Measurements from ENCODE around the gene AGMAT. TPM values are rescaled to one million over a fixed set of nuclear protein-coding genes. Genes with fewer than 3 reads are reported as not detected.

Gene AGMAT
- total and polyA plus RNA-seq, 2 of the 13 experiments (the other 11 are each of a cell fraction or from before 2014, with no cell fraction given) = 59.1 to 174 TPM

DNA sequence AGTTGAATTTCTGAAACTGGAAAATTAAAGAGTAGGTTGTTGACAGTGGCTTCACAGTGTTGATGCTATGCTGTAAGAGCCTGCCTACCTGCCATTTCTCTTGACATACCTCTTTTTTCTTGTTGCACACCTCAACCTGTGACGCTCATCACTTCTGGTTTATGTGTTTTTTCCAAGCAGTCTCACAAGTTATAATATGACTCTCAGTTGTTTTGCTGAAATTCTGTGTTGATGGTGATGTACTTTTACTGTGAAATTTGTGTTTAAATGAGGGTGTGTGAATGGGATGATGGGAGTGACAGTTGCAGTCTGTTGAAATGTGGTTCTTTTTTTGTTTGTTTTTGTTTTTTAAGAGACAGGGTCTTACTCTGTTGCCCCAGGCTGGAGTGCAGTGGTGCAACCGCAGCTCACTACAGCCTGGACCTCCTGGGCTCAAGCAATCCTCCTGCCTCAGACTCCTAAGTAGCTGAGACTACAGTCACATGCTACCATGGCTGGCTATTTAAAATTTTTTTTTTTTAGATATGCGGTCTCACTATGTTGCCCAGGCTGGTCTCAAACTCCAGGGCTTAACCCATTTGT is 39.4 kb upstream of the AGMAT start:
- Histone ChIP-seq H3K9ac (ENCODE audit: insufficient read depth, low read depth, low read length) (no peak overlapping the region), H3K79me2 (ENCODE audit: insufficient read depth, low read length) (peaks cover 97% of the 10 kb centered on the region), H2AFZ (ENCODE audit: low read length) (no peak overlapping the region), H3K4me1 (ENCODE audit: insufficient read depth, low read length) (peaks cover 79% of the 10 kb centered on the region), H4K20me1 (ENCODE audit: insufficient read depth, low read length) (peaks cover 92% of the 10 kb centered on the region), H3K36me3 (replicated peaks in 1 of 2; ENCODE audit: control insufficient read depth in 1 of 2, insufficient read depth in 2 of 2, low read length in 2 of 2) (peaks cover 11 to 44% of the 10 kb centered on the region in 2 experiments), H3K4me3 (replicated peaks in 1 of 3; ENCODE audit: insufficient read depth in 1 of 3, low read depth in 2 of 3, low read length in 3 of 3) (no peak overlapping the region; a peak in 1 of 6 replicates), H3K4me2 (ENCODE audit: low read depth, low read length) (peak overlapping the region; percentile 33; the same call in 1 of the 2 replicates), H3K27me3 (ENCODE audit: control insufficient read depth in 1 of 2, insufficient read depth in 2 of 2, low read length in 2 of 2) (no peaks in the 10 kb centered on the region), H3K27ac (ENCODE audit: extremely low read length, insufficient read depth, low read length) (no peak overlapping the region), H3K9me3 (ENCODE audit: low read length) (no peaks in the 10 kb centered on the region)
- CTCF ChIA-PET (ENCODE audit: low intra/inter-chr PET ratio, low total read pairs) = no interaction called here
- DNase-seq (ENCODE audit: low spot score) (no peak), ATAC-seq (no peak), FAIRE-seq (no peak)
- in situ Hi-C loops (cut with HindIII; ENCODE audit: extremely low pct_ligation_motif_present, low pct_unique_long_range_greater_than_20kb) = no loop called here
- POLR2A ChIA-PET = interaction anchor here (1.1 kb wide), 1 partner anchor 9 kb away, joined by 3 read pairs; no protein-coding TSS in a partner anchor
- BruUV-seq (replicated peaks) = no TSS peak
- intact Hi-C loops (cut with micrococcal nuclease; ENCODE audit: unreplicated experiment) = loop anchor here (10.0 kb wide), 1 partner anchor 61 kb away; the partner anchor contains the start of gene PLEKHM2
- 84% methylated on average over 3 of the region's 3 CpGs for WGBS (ENCODE audit: low lambda C conversion rate)
- TF ChIP-seq ZNF770 (CRISPR knock-in tag; IDR thresholded peaks at IDR 0.05) = peak; percentile 71
- no peak for TF ChIP-seq FOXO1 (CRISPR knock-in tag; IDR thresholded peaks at IDR 0.05)
- TF ChIP-seq, protein P1, sequence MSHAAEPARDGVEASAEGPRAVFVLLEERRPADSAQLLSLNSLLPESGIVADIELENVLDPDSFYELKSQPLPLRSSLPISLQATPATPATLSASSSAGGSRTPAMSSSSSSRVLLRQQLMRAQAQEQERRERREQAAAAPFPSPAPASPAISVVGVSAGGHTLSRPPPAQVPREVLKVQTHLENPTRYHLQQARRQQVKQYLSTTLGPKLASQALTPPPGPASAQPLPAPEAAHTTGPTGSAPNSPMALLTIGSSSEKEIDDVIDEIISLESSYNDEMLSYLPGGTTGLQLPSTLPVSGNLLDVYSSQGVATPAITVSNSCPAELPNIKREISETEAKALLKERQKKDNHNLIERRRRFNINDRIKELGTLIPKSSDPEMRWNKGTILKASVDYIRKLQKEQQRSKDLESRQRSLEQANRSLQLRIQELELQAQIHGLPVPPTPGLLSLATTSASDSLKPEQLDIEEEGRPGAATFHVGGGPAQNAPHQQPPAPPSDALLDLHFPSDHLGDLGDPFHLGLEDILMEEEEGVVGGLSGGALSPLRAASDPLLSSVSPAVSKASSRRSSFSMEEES (CRISPR knock-in tag; IDR thresholded peaks at IDR 0.05) = no peak
- no peak for TF ChIP-seq IRX3 (CRISPR knock-in tag; IDR thresholded peaks at IDR 0.05; ENCODE audit: borderline replicate concordance, low read depth)
- peak; percentile 43; the same call in 1 of the 2 replicates for TF ChIP-seq RBFOX2 (IDR thresholded peaks at IDR 0.05; ENCODE audit: low read depth, low read length)
- no peak for TF ChIP-seq ZFP41 (CRISPR knock-in tag; IDR thresholded peaks at IDR 0.05; ENCODE audit: borderline replicate concordance)
- TF ChIP-seq ZNF276 (CRISPR knock-in tag; IDR thresholded peaks at IDR 0.05; ENCODE audit: low read depth) = no peak
- no peak for TF ChIP-seq ASH2L (IDR thresholded peaks at IDR 0.05; ENCODE audit: insufficient read length, low read depth, low read length)
- no peak for TF ChIP-seq DNMT3B (CRISPR knock-in tag; conservative IDR thresholded peaks at IDR 0.05)
- no peak for TF ChIP-seq RFX3 (CRISPR knock-in tag; IDR thresholded peaks at IDR 0.05)
- no peak for TF ChIP-seq SATB2 (CRISPR knock-in tag; IDR thresholded peaks at IDR 0.05)
- no peak for TF ChIP-seq ZNF431 (CRISPR knock-in tag; IDR thresholded peaks at IDR 0.05; ENCODE audit: borderline replicate concordance, low read depth)
- no peak for TF ChIP-seq ZNF264 (CRISPR knock-in tag; IDR thresholded peaks at IDR 0.05)
- TF ChIP-seq ZNF12 (CRISPR knock-in tag; IDR thresholded peaks at IDR 0.05) = no peak
- no peak for TF ChIP-seq PRPF4 (IDR thresholded peaks at IDR 0.05; ENCODE audit: low read depth, low read length, poor library complexity, severe bottlenecking)
- TF ChIP-seq DDIT3 (CRISPR knock-in tag; IDR thresholded peaks at IDR 0.05) = no peak
